ENCODE results near the gene KCTD16. TPM values are rescaled to one million over a fixed set of nuclear protein-coding genes. Genes with fewer than 3 reads are reported as not detected.

KCTD16 gene
- total RNA-seq, 2 donors from 2014 or later, result 3.4 to 4.3 TPM

DNA sequence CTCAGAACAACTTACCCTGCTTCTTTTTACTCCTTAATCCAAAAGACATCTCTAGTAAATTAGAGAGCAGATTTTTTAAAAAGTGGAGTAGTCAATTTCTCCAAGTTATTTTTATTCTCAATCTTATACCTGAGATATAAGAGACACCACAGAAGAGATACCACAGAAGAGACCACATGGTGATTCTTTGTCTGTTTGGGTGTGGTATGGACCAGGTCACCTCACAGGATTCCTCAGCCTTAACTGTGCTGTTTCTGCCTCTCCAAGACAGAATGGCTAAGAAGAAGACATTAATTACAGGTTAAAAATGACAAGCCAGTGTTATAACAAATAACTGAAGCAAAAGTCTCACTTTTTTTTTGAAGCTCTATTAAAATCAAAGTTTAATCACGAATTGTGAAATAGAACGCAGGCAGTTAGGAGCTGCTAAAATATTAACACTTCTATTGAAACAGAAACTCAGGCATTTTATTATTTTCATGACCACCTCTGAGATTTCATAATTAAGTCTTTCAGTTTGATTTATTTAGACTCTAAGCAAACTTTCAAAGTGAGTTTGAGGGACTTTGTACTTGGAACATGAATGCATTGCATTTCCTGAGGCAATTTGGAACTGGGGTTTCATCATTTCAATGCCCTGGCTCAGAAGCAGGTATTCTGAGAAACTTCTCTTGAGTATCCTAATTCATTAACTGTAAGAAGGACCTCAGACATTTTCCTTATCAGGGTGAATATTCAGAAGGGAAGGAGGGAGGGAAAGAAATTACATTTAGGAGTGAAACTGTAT is 280.7 kb downstream of the KCTD16 start:
- peaks cover 37% of the 10 kb centered on the region for H3K4me1 ChIP-seq
- H3K27ac ChIP-seq, result peak overlapping the region; percentile 45 to 73 (median 56)
- ATAC-seq (peak; percentile 45), DNase-seq (no peak)
- TF ChIP-seq, protein P1, sequence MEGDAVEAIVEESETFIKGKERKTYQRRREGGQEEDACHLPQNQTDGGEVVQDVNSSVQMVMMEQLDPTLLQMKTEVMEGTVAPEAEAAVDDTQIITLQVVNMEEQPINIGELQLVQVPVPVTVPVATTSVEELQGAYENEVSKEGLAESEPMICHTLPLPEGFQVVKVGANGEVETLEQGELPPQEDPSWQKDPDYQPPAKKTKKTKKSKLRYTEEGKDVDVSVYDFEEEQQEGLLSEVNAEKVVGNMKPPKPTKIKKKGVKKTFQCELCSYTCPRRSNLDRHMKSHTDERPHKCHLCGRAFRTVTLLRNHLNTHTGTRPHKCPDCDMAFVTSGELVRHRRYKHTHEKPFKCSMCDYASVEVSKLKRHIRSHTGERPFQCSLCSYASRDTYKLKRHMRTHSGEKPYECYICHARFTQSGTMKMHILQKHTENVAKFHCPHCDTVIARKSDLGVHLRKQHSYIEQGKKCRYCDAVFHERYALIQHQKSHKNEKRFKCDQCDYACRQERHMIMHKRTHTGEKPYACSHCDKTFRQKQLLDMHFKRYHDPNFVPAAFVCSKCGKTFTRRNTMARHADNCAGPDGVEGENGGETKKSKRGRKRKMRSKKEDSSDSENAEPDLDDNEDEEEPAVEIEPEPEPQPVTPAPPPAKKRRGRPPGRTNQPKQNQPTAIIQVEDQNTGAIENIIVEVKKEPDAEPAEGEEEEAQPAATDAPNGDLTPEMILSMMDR (IDR thresholded peaks at IDR 0.05), result no peak
- TF ChIP-seq POLR2A (IDR thresholded peaks at IDR 0.05), result no peak
- H3K27me3 ChIP-seq, result no peaks in the 10 kb centered on the region
- no peak overlapping the region for H3K4me3 ChIP-seq
- H3K36me3 ChIP-seq (replicated peaks in 1 of 2; ENCODE audit: insufficient read depth in 1 of 2, low read depth in 2 of 2), result no peaks in the 10 kb centered on the region
- H3K9me3 ChIP-seq, result no peaks in the 10 kb centered on the region
- 17 to 22% methylated on average over 2 of the region's 2 CpGs for WGBS, 2 donors
- intact Hi-C loops (cut with DNase I), result no loop called here

DNA sequence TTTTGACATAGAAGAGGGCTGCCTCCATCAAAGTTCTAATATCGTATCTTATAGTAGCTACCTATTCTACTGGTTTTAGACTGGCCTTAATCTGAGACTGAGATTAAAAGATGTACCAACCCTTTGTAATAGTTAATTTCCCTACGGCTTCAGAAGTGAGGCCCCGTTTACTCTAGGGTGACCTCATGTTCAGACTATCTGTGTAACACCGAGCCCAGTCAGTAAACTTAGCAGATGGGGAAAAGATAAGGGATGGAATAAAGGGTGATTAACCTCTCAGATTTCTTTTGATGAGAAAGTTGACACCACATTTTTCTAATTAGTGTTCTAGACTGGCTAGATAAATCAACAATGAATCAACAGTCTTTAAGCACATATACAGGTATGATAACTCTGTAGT is 283.1 kb downstream of the KCTD16 start:
- peak overlapping the region in 1 of 4 donors; percentile 26 for H3K27ac ChIP-seq
- intact Hi-C loops (cut with DNase I), result no loop called here
- 33 to 37% methylated on average over 4 of the region's 4 CpGs for WGBS, 2 donors
- DNase-seq (no peak), ATAC-seq (peak; percentile 49)
- H3K4me1 ChIP-seq, result peaks cover 41% of the 10 kb centered on the region
- H3K9me3 ChIP-seq, result no peaks in the 10 kb centered on the region
- no peak for TF ChIP-seq POLR2A (IDR thresholded peaks at IDR 0.05)
- no peak overlapping the region for H3K4me3 ChIP-seq
- H3K27me3 ChIP-seq, result no peaks in the 10 kb centered on the region
- no peaks in the 10 kb centered on the region for H3K36me3 ChIP-seq (replicated peaks in 1 of 2; ENCODE audit: insufficient read depth in 1 of 2, low read depth in 2 of 2)

DNA sequence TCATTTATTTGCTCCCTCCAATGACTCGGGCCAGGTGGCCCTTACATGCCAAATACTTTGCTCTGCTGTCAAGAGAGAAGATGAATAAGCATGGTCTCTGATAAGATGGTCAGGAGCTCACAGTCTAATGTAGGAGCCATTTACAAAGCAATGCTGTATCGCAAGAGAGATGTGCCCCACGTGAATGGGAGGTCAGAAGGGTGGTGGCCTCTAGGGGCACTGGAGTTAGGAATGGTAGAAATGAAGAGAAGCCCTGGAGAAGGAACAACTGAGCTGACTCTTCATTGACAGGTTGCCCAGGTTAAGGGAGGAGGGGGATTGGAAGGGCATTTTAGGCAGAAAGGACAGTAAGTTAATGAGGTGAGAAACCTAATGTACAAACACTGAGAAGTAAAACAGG is 286.5 kb downstream of the KCTD16 start:
- Histone ChIP-seq H3K36me3 (replicated peaks in 1 of 2; ENCODE audit: insufficient read depth in 1 of 2, low read depth in 2 of 2) (no peaks in the 10 kb centered on the region), H3K4me3 (no peak overlapping the region), H3K27me3 (no peaks in the 10 kb centered on the region), H3K27ac (no peak overlapping the region), H3K4me1 (peaks cover 23% of the 10 kb centered on the region), H3K9me3 (no peaks in the 10 kb centered on the region)
- no peak for TF ChIP-seq POLR2A (IDR thresholded peaks at IDR 0.05)
- TF ChIP-seq, protein P1 (IDR thresholded peaks at IDR 0.05), result no peak
- DNase-seq, result no peak
- no peak for ATAC-seq
- intact Hi-C loops (cut with DNase I), result no loop called here
- WGBS, 2 donors, result 42 to 53% methylated on average over 3 of the region's 3 CpGs

DNA sequence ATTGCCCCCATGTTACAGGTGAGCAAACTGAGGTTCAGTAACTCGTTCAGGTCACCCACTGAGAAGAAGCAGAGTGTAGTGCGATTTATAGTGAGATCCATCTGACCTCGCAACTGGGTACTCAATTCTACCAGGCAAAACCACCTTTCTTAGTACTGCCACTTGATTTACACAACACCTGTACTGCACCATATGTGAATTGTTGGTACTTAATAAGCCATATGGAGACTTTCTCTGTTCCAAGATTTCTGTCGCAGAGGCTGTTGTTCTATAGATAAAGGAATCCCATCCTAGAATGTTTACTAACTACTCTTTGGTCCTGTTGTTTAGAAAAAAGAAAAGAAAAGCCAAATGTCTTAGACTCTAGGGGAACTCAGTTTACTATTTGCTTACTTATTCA is 287.5 kb downstream of the KCTD16 start:
- TF ChIP-seq POLR2A (IDR thresholded peaks at IDR 0.05), result no peak
- TF ChIP-seq, protein P1 (IDR thresholded peaks at IDR 0.05), result no peak
- 86 to 90% methylated on average over 4 of the region's 4 CpGs for WGBS, 2 donors
- no peak for DNase-seq
- Histone ChIP-seq H3K27ac (no peak overlapping the region), H3K4me3 (no peak overlapping the region), H3K36me3 (replicated peaks in 1 of 2; ENCODE audit: insufficient read depth in 1 of 2, low read depth in 2 of 2) (no peaks in the 10 kb centered on the region), H3K27me3 (no peaks in the 10 kb centered on the region), H3K9me3 (no peaks in the 10 kb centered on the region), H3K4me1 (peaks cover 13% of the 10 kb centered on the region)
- no peak for ATAC-seq
- intact Hi-C loops (cut with DNase I), result no loop called here

DNA sequence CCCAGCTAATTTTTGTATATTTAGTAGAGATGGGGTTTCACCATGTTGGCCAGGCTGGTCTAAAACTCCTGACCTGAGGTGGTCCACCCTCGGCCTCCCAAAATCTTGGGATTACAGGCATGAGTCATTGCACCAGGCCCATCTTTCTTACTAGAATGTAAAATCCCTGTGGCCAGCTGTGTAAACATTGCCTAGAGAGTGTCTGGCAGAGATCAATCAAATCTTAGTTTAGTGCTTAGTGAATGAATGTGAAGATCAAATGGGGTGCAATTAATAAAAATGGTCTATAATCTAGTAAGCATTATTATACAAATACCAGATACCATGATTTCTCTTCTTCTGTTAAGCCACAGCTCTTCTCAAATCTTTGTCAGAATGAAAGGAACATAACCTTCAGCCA is 289.9 kb downstream of the KCTD16 start:
- Histone ChIP-seq H3K4me3 (no peak overlapping the region), H3K9me3 (no peaks in the 10 kb centered on the region), H3K27ac (no peak overlapping the region), H3K36me3 (replicated peaks in 1 of 2; ENCODE audit: insufficient read depth in 1 of 2, low read depth in 2 of 2) (no peaks in the 10 kb centered on the region), H3K4me1 (peaks cover 7% of the 10 kb centered on the region), H3K27me3 (no peaks in the 10 kb centered on the region)
- DNase-seq, result no peak
- intact Hi-C loops (cut with DNase I), result no loop called here
- whole genome bisulfite sequencing, 2 donors, result 33 to 57% methylated on average over 1 of the region's 1 CpG
- TF ChIP-seq, protein P1 (IDR thresholded peaks at IDR 0.05), result no peak
- no peak for TF ChIP-seq POLR2A (IDR thresholded peaks at IDR 0.05)
- no peak for ATAC-seq

All from body of pancreas (tissue), 4 donors.